ENCODE measurements around the gene IL25.

DNA sequence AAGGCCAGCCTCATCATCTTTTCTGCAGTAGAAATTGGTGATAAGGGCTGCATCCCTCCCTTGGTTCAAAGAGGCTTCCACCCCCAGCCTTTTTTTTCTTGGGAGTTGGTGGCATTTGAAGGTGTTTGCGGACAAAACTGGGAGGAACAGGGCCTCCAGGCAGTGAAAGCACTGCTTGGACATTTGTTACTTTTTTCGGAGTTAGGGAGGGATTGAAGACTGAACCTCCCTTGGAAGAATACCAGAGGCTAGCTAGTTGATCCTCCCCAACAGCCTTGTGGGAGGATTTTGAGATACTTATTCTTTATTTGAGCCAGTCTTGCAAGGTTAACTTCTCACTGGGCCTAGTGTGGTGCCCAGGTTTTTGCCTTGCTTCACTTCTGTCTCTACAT is 48.2 kb upstream of the IL25 start:
- TF ChIP-seq, protein P1, sequence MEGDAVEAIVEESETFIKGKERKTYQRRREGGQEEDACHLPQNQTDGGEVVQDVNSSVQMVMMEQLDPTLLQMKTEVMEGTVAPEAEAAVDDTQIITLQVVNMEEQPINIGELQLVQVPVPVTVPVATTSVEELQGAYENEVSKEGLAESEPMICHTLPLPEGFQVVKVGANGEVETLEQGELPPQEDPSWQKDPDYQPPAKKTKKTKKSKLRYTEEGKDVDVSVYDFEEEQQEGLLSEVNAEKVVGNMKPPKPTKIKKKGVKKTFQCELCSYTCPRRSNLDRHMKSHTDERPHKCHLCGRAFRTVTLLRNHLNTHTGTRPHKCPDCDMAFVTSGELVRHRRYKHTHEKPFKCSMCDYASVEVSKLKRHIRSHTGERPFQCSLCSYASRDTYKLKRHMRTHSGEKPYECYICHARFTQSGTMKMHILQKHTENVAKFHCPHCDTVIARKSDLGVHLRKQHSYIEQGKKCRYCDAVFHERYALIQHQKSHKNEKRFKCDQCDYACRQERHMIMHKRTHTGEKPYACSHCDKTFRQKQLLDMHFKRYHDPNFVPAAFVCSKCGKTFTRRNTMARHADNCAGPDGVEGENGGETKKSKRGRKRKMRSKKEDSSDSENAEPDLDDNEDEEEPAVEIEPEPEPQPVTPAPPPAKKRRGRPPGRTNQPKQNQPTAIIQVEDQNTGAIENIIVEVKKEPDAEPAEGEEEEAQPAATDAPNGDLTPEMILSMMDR (IDR thresholded peaks at IDR 0.05; ENCODE audit: insufficient read depth, low read length, poor library complexity, severe bottlenecking) = no peak
- TF ChIP-seq EZH2phosphoT487 (conservative IDR thresholded peaks at IDR 0.05; ENCODE audit: low read length) = no peak
